Heart right ventricle (tissue), 16 donors: ENCODE results near the gene PARP4. TPM values are rescaled to one million over a fixed set of nuclear protein-coding genes. Genes with fewer than 3 reads are reported as not detected.
A peak's percentile ranks its signal among the peaks of the same experiment; 100 is the strongest.
"Not testable (repeated sequence)": the region's sequence is repeated elsewhere in the genome, so short reads cannot be mapped to it uniquely, and the experiment has no call there.

ENCODE experiments used
- ATAC-seq, 8 donors: fragments of 200-7000 bp; cut with Tn5 transposase; one replicate each; pipeline ENCODE4 v1.9.1; 2020; ENCODE audit warnings: mild to moderate bottlenecking in 8 of 8, moderate library complexity in 8 of 8, moderate number of reproducible peaks in 1 of 8
- DNase-seq, 2 donors: peaks; one replicate each; pipeline ENCODE4 v3.0.0-alpha.2; 2020
- H3K27ac ChIP-seq, 10 donors: fragments of 200-600 bp; sonication (generic) in 2 of 10; one replicate each; pipeline versions ENCODE4 v1.5.0 to v1.8.0; 2020 to 2022; ENCODE audit warnings: mild to moderate bottlenecking in 3 of 10
- H3K27me3 ChIP-seq, 7 donors: fragments of 200-600 bp; one replicate each; pipeline ENCODE4 v1.8.0; 2021 to 2022; ENCODE audit warnings: mild to moderate bottlenecking in 2 of 7
- H3K36me3 ChIP-seq, 9 donors: fragments of 200-600 bp; sonication (generic) in 1 of 9; one replicate each; pipeline versions ENCODE4 v1.5.0 to v1.8.0; 2020 to 2022; ENCODE audit warnings: mild to moderate bottlenecking in 2 of 9
- H3K4me1 ChIP-seq, 9 donors: fragments of 200-600 bp; sonication (generic) in 1 of 9; one replicate each; pipeline versions ENCODE4 v1.5.0 to v1.8.0; 2020 to 2022; ENCODE audit warnings: mild to moderate bottlenecking in 4 of 9
- H3K4me3 ChIP-seq, 10 donors: fragments of 200-600 bp; sonication (generic) in 2 of 10; one replicate each; pipeline versions ENCODE4 v1.5.0 to v1.8.0; 2020 to 2022; ENCODE audit warnings: mild to moderate bottlenecking in 7 of 10, moderate library complexity in 2 of 10
- H3K9me3 ChIP-seq, 11 donors: fragments of 200-600 bp in 10 of 11; sonication (generic) in 2 of 11; one replicate each; pipeline versions ENCODE4 v1.5.0 to v1.8.0; 2013 to 2022; ENCODE audit warnings: mild to moderate bottlenecking in 2 of 11, control low read depth in 1 of 11, moderate library complexity in 1 of 11
- WGBS, 2 donors: extraction: QIAGEN DNeasy Blood & Tissue Kit; methylation state at CpG; one replicate each; pipeline ENCODE4 v1.1.7; 2013; ENCODE audit warnings: inconsistent platforms in 1 of 2; 5-methylcytosine and 5-hydroxymethylcytosine counted together
- intact Hi-C, 10 donors: fragments of 100-400 bp; cut with DNase I; formaldehyde crosslinking; loops; one replicate each; pipeline versions ENCODE4 v1.11.1 to v1.14.2; 2022
- polyA plus RNA-seq, 2 donors: library from polyadenylated mRNA; stranded (reverse); fragments of 200-250 nt; gene quantifications; one replicate each; pipeline ENCODE4 v1.2.3, GENCODE V29; 2013
- total RNA-seq, 10 donors: library from RNA; stranded (reverse); fragmentation: NEBNext Ultra II Directional in 3 of 10; extraction: Animal tissue kit (Norgen Biotek cat#: 25700) in 3 of 10; gene quantifications; one replicate each; pipeline versions ENCODE4 v1.2.1 to v1.2.4, GENCODE V29; 2021 to 2023
- TF ChIP-seq, protein P1 (sequence below), 9 donors: fragments of 200-600 bp; sonication (generic) in 2 of 9; IDR thresholded peaks; one replicate each; pipeline versions ENCODE4 v1.5.0 to v1.8.0; 2021 to 2022; ENCODE audit warnings: antibody characterized with exemption in 9 of 9, mild to moderate bottlenecking in 5 of 9, moderate library complexity in 1 of 9
- donor health status: Arrhythmogenic right ventricular cardiomyopathy.
- donor health status: ischemic (EF 13 %, LVEDD 7.1; RV severe dilation, severe dysfunction).
- donor health status: healthy with polysubstance abuse.
- donor health status: DM: no; HTN: yes; CAD: no.
- donor health status: DM: no; HTN: no; CAD: no.
- donor health status: ischemic (EF 25% LVEDD 6.9; RV normal size, moderate dysfunction).
- donor health status: ischemic (EF 25% LVEDD 5.7; RV mildly dilated, moderate dysfunction).
- donor health status: healthy.
- donor health status: DM: yes; HTN: yes; CAD: no.
- donor health status: Ischemic cardiomyopathy.
- donor health status: ischemic (EF 35%, LVEDD 5.7; RV mildly dilated, moderate dysfunction).
- donor health status: nonischemic (EF 11% LVEDD 7.7; RV severe dilation, severe dysfunction).
- donor health status: DM: yes; HTN: yes; CAD: no.
- donor health status: PGD.
- donor health status: ischemic (EF 29% LVEDD 5.4; RV normal size, mild dysfunction).
- donor health status: nonischemic (EF 23%, LVEDD 6.1; RV moderate dilation, normal function).

Gene PARP4
- total and polyA plus RNA-seq, 12 donors, result 8.3 to 33.6 (median 22.9) TPM

DNA sequence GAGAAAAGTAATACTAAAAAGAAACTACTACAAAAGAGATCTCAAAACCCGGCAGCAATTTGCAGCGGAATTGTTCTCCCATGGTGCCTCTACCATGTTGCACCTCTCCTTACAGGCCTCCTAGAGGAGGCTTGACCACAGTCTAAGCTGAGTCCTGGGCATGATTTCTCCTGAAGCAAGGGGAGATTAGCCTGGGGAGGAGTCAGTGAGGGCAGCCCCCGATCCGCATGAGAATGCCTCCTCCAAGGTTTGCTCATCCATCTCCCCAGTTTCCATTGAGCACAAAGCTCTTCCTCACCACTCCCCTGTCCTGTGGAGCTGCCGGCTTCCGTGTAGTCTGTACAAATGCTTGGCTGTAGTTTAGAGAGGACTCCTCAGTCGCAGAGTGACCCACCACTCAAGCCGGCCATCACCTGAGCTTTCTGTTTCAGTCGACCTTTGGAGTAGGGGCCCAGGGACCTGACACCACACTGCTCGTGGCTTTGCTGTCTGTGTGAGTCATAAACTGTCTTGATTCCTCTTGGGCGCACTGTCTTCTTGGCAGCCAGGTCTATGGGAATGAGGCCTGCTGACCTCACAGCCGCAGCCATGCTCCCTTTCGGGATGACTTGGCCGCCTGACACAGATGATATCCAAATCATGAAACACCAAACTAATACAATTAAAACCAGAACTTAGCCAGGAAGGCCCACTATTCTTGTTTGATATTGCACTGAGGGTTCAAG lies 130.9 kb downstream of the PARP4 start:
- TF ChIP-seq, protein P1, sequence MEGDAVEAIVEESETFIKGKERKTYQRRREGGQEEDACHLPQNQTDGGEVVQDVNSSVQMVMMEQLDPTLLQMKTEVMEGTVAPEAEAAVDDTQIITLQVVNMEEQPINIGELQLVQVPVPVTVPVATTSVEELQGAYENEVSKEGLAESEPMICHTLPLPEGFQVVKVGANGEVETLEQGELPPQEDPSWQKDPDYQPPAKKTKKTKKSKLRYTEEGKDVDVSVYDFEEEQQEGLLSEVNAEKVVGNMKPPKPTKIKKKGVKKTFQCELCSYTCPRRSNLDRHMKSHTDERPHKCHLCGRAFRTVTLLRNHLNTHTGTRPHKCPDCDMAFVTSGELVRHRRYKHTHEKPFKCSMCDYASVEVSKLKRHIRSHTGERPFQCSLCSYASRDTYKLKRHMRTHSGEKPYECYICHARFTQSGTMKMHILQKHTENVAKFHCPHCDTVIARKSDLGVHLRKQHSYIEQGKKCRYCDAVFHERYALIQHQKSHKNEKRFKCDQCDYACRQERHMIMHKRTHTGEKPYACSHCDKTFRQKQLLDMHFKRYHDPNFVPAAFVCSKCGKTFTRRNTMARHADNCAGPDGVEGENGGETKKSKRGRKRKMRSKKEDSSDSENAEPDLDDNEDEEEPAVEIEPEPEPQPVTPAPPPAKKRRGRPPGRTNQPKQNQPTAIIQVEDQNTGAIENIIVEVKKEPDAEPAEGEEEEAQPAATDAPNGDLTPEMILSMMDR (IDR thresholded peaks at IDR 0.05), result no peak
- peak in 1 of 8 donors; percentile 63 for ATAC-seq

DNA sequence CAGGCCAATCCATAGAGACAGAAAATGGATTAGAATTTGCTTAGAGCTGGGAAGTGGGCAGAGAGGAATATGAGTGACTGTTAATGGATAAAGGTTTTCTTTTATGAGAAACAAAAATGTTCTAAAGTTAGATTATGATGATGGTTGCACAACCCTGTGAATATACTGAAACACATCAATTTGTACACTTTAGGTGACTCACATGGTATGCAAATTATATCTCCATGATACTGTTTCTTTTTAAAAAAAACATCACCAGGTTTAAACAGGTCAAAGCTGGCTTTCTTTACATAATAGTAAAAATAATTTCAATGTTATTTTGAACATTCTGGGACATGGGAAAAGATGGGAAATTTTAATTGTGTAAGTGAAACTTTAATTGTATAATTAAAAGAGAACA lies 131.7 kb downstream of the PARP4 start:
- H3K27ac ChIP-seq, H3K27me3 ChIP-seq, H3K9me3 ChIP-seq, intact Hi-C loops, ATAC-seq, DNase-seq, H3K4me1 ChIP-seq, H3K4me3 ChIP-seq, H3K36me3 ChIP-seq: not testable (repeated sequence)

More for the DNA sequence above, 130.9 kb downstream of the PARP4 start:
- DNase-seq, result no peak
- Histone ChIP-seq H3K4me1 (no peaks in the 10 kb centered on the region), H3K27me3 (no peaks in the 10 kb centered on the region), H3K4me3 (no peak overlapping the region), H3K27ac (no peak overlapping the region), H3K36me3 (no peaks in the 10 kb centered on the region), H3K9me3 (no peaks in the 10 kb centered on the region)
- 78 to 84% methylated on average over 14 of the region's 14 CpGs for WGBS, 2 donors
- intact Hi-C loops, result no loop called here

DNA sequence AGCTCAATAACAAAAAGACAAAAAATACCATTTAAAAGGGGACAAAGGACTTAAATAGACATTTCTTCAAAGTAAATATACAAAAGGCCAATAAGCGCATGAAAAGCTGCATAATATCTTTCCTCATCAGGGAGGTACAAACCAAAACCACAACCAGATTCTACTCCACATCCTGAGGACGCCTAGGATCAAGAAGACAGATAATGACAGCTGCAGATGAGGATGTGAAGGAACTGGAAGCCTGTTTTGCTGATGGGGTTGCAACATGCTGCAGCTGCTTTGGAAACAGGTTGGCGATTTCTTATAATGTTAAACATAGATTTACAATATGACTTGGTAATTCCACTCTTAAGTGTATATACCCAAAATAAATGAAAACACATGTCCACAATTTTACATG lies 132.4 kb downstream of the PARP4 start:
- DNase-seq, H3K36me3 ChIP-seq, H3K9me3 ChIP-seq, H3K4me1 ChIP-seq, H3K27me3 ChIP-seq, H3K27ac ChIP-seq, H3K4me3 ChIP-seq, intact Hi-C loops, ATAC-seq: not testable (repeated sequence)
- 70 to 74% methylated on average over 3 of the region's 3 CpGs for WGBS, 2 donors

DNA sequence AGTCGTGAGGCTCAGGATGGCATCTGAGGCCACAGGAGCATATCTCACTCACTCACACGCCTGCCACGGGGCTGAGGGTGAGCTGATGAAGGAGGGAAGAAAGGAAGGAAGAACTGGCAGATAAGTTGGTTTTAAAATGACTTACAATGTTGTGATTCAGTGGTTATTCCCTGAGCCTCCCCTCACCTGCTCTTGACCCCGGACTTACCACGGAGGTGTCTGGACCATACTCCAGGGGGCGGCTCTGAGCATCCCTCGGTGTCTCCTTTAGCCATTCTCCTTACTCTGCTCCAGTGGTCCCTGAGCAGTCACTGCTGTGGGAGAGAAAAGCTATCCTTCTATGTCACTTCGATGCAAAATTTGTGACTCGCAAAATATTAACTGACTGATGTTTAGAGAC lies 141.3 kb downstream of the PARP4 start:
- H3K27me3 ChIP-seq, result peaks cover 0 to 20% (median 0%) of the 10 kb centered on the region in 7 donors
- H3K4me3 ChIP-seq, H3K9me3 ChIP-seq, DNase-seq, ATAC-seq, H3K36me3 ChIP-seq, H3K27ac ChIP-seq, H3K4me1 ChIP-seq, intact Hi-C loops: not testable (repeated sequence)
- WGBS, 2 donors, result 66 to 81% methylated on average over 9 of the region's 9 CpGs

Other genes starting within 250 kb of the PARP4 start
- gene C1QTNF9, start 203.2 kb downstream of the PARP4 start, total RNA-seq, result 1 to 10 TPM in 9 of 10 donors, under 1 TPM in 1; 0.30 to 7.2 (median 2.6) TPM
- 1 to 10 TPM; 3.8 to 4.5 TPM for gene C1QTNF9, start 203.2 kb downstream of the PARP4 start, polyA plus RNA-seq
- gene ATP12A, start 167.6 kb upstream of the PARP4 start, total RNA-seq, result not detected
- not detected for gene ATP12A, start 167.6 kb upstream of the PARP4 start, polyA plus RNA-seq